GM12891 (cell line): Measurements from ENCODE around the gene CCRL2.

ENCODE experiments used
- POLR2AphosphoS5 ChIP-seq: IDR thresholded peaks from 2 replicates; pipeline ENCODE4 v1.6.1; 2011; ENCODE audit warnings: low read depth, low read length, control low read depth
- TAF1 ChIP-seq: IDR thresholded peaks from 2 replicates; pipeline ENCODE4 v1.6.1; 2011; ENCODE audit warnings: low read depth, low read length, control low read depth

DNA sequence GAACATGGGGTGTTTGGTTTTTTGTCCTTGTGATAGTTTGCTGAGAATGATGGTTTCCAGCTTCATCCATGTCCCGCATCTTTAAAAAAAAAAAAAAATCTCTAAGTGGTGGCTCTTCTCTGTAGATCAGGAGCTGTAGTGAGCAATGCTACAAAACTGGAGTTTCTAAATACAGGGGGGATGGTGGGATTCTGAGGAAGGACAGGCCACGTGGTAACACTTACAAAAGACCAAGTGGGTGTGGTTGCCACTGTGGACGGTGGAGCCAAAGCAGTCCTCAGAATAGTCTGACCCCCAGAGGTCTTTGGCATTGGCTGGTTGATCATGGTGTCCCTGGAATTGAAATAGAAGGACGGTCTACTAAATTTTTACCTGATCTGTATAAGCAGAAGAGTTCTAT is 7.7 kb downstream of the CCRL2 start:
- no peak for TF ChIP-seq POLR2AphosphoS5
- TF ChIP-seq TAF1 = no peak
